GM12878 (cell line): ENCODE measurements around the gene EIF1AD. TPM values are rescaled to one million over a fixed set of nuclear protein-coding genes. Genes with fewer than 3 reads are reported as not detected.

Experiments
- ETV6 ChIP-seq, 2 experiments: fragments of 450-650 bp in 1 of 2; IDR thresholded peaks in 1 of 2; conservative IDR thresholded peaks in 1 of 2; 2 replicates each; pipeline ENCODE4 v1.6.1; 2014; ENCODE audit warnings: antibody characterized with exemption in 1 of 2, borderline replicate concordance in 1 of 2, low read depth in 1 of 2, mild to moderate bottlenecking in 1 of 2, moderate library complexity in 1 of 2
- JUNB ChIP-seq: IDR thresholded peaks from 2 replicates; pipeline ENCODE4 v1.6.1; 2016; ENCODE audit warnings: antibody characterized with exemption, mild to moderate bottlenecking
- LARP7 ChIP-seq: fragments of 450-650 bp; IDR thresholded peaks from 2 replicates; pipeline ENCODE4 v1.6.1; 2017; ENCODE audit warnings: mild to moderate bottlenecking
- NR2F1 ChIP-seq: fragments of 450-650 bp; conservative IDR thresholded peaks from 2 replicates; pipeline ENCODE4 v1.6.1; 2017; ENCODE audit warnings: mild to moderate bottlenecking
- PAX5 ChIP-seq: IDR thresholded peaks from 2 replicates; pipeline ENCODE4 v1.6.1; 2011; ENCODE audit warnings: low read depth, low read length, borderline replicate concordance
- PAX8 ChIP-seq: fragments of 450-650 bp; IDR thresholded peaks from 2 replicates; pipeline ENCODE4 v1.6.1; 2017; ENCODE audit warnings: mild to moderate bottlenecking, moderate library complexity
- REST ChIP-seq: IDR thresholded peaks from 2 replicates; pipeline ENCODE4 v1.6.1; 2012; ENCODE audit warnings: mild to moderate bottlenecking, low read depth, low read length
- SMAD5 ChIP-seq: IDR thresholded peaks from 2 replicates; pipeline ENCODE4 v1.6.1; 2016; ENCODE audit warnings: antibody characterized with exemption, low read depth
- SUPT20H ChIP-seq: IDR thresholded peaks from 2 replicates; pipeline ENCODE4 v1.6.1; 2011; ENCODE audit warnings: low read depth, mild to moderate bottlenecking, low read length, moderate library complexity, borderline replicate concordance; ENCODE audit not compliant: control insufficient read depth
- TCF3 ChIP-seq: IDR thresholded peaks from 2 replicates; pipeline ENCODE4 v1.6.1; 2012; ENCODE audit warnings: low read depth, mild to moderate bottlenecking, low read length, borderline replicate concordance; ENCODE audit not compliant: insufficient read depth
- ZNF274 ChIP-seq: IDR thresholded peaks from one replicate; pipeline ENCODE4 v1.8.0; 2011; ENCODE audit not compliant: insufficient read length, insufficient read depth
- ZNF592 ChIP-seq: fragments of 450-650 bp; IDR thresholded peaks from 2 replicates; pipeline ENCODE4 v1.6.1; 2017; ENCODE audit warnings: mild to moderate bottlenecking, moderate library complexity
- polyA plus RNA-seq, 11 experiments: library from polyadenylated mRNA; depleted of rRNA in 4 of 11; unstranded in 6 of 11; stranded (reverse) in 5 of 11; fragments of >200 nt; fragmentation: Nextera tagmentation in 4 of 11; fragmentation: Illumina TruSeq in 1 of 11; extraction: Ambion mirVana in 4 of 11; extraction: Trizol in 1 of 11; gene quantifications; 1 replicate in 1 of 11; 2 replicates in 10 of 11; pipeline versions ENCODE4 v1.2.1 to v1.2.3, GENCODE V29; 2011 to 2016; ENCODE audit warnings: inconsistent platforms in 2 of 11, missing spikeins in 2 of 11, low read depth in 1 of 11
- total RNA-seq, 4 experiments: library from RNA; depleted of rRNA in 3 of 4; stranded (reverse); fragments of >200 nt in 3 of 4; fragmentation: Illumina TruSeq in 1 of 4; extraction: Trizol in 1 of 4; gene quantifications; 2 replicates each; pipeline versions ENCODE4 v1.2.1 to v1.2.3, GENCODE V29; 2013 to 2021
- TF ChIP-seq, protein P1 (sequence below): fragments of 450-650 bp; formaldehyde crosslinking; IDR thresholded peaks from 2 replicates; pipeline ENCODE4 v1.5.0; 2022; ENCODE audit warnings: mild to moderate bottlenecking, missing genetic modification characterization
- TF ChIP-seq, protein P2 (sequence below): fragments of 450-650 bp; IDR thresholded peaks from 2 replicates; pipeline ENCODE4 v1.6.1; 2017; ENCODE audit warnings: borderline replicate concordance
- TF ChIP-seq, protein P3 (sequence below): IDR thresholded peaks from 2 replicates; pipeline ENCODE4 v1.6.1; 2011; ENCODE audit warnings: low read depth, mild to moderate bottlenecking, low read length, moderate library complexity, borderline replicate concordance; ENCODE audit errors: extremely low read depth

Gene EIF1AD
- total and polyA plus RNA-seq, 10 of the 15 experiments (the other 5 are each of a cell fraction or from before 2014, with no cell fraction given) = 31.6 to 56.8 (median 39.5) TPM

DNA sequence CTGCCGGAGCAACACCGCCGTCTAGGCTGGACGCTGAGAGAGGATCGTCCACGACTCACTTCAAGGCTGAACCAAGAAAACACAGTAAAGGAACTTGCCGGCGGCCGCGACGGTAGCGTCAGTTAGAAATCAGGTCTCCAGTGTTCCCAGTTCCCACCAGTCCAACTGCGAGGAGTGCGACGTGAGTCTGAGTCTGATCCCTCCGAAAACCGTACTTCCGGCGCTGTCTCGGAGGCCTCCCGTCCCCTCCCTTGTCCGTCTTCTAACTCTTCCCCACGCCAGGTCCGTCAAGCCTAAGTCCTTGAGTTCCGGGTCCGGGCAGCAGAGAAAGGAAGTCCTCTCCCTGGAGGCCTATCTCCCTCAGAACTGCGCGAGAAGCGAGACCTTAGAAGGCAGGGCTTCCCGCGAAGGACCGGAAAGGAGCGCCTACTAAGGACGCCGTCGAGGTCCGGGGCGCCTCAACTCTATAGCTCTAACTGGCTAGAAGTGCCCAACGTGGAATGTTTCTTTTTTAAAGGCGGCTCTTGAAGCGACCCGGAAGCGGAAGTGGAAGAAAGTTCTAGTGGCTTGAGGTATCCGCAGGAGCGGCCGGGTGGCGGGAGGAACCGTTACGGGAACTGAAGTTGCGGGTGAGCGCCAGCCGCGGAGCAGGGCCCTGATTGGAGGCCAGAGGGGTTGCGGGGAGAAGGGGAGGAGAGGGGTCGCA is at the start of gene EIF1AD, which contains the start of gene BANF1 (continued):
- TF ChIP-seq, protein P1, sequence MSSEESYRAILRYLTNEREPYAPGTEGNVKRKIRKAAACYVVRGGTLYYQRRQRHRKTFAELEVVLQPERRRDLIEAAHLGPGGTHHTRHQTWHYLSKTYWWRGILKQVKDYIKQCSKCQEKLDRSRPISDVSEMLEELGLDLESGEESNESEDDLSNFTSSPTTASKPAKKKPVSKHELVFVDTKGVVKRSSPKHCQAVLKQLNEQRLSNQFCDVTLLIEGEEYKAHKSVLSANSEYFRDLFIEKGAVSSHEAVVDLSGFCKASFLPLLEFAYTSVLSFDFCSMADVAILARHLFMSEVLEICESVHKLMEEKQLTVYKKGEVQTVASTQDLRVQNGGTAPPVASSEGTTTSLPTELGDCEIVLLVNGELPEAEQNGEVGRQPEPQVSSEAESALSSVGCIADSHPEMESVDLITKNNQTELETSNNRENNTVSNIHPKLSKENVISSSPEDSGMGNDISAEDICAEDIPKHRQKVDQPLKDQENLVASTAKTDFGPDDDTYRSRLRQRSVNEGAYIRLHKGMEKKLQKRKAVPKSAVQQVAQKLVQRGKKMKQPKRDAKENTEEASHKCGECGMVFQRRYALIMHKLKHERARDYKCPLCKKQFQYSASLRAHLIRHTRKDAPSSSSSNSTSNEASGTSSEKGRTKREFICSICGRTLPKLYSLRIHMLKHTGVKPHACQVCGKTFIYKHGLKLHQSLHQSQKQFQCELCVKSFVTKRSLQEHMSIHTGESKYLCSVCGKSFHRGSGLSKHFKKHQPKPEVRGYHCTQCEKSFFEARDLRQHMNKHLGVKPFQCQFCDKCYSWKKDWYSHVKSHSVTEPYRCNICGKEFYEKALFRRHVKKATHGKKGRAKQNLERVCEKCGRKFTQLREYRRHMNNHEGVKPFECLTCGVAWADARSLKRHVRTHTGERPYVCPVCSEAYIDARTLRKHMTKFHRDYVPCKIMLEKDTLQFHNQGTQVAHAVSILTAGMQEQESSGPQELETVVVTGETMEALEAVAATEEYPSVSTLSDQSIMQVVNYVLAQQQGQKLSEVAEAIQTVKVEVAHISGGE (CRISPR knock-in tag) = peak; percentile 96
- no peak for TF ChIP-seq ZNF592
- peak in 1 of 2 experiments; percentile 92; a peak in 2 of 4 replicates for TF ChIP-seq ETV6 (conservative IDR thresholded peaks at IDR 0.05 in 1 of 2, IDR thresholded peaks at IDR 0.05 in 1 of 2; ENCODE audit: borderline replicate concordance in 1 of 2, low read depth in 1 of 2)
- peak; percentile 20; the same call in 1 of the 2 replicates for TF ChIP-seq JUNB
- 0 out of 2 replicates have a peak, but pooled peaks have one; percentile 2 for TF ChIP-seq TCF3
- no peak for TF ChIP-seq SUPT20H
- no peak for TF ChIP-seq ZNF274
- TF ChIP-seq, protein P2, sequence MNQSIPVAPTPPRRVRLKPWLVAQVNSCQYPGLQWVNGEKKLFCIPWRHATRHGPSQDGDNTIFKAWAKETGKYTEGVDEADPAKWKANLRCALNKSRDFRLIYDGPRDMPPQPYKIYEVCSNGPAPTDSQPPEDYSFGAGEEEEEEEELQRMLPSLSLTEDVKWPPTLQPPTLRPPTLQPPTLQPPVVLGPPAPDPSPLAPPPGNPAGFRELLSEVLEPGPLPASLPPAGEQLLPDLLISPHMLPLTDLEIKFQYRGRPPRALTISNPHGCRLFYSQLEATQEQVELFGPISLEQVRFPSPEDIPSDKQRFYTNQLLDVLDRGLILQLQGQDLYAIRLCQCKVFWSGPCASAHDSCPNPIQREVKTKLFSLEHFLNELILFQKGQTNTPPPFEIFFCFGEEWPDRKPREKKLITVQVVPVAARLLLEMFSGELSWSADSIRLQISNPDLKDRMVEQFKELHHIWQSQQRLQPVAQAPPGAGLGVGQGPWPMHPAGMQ = peak; percentile 64; the same call in 1 of the 2 replicates
- TF ChIP-seq PAX5 = 0 out of 2 replicates have a peak, but pooled peaks have one; percentile 37
- TF ChIP-seq PAX8 = no peak
- no peak; the same call in 1 of the 2 replicates for TF ChIP-seq SMAD5
- TF ChIP-seq NR2F1 = 0 out of 2 replicates have a peak, but pooled peaks have one; percentile 27
- TF ChIP-seq LARP7 = peak; percentile 60
- TF ChIP-seq, protein P3, sequence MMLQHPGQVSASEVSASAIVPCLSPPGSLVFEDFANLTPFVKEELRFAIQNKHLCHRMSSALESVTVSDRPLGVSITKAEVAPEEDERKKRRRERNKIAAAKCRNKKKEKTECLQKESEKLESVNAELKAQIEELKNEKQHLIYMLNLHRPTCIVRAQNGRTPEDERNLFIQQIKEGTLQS = no peak
- TF ChIP-seq REST = peak; percentile 38; the same call in 1 of the 2 replicates
